Measurements from ENCODE around the gene CPNE7.
A peak's percentile ranks its signal among the peaks of the same experiment; 100 is the strongest.

Gene CPNE7

DNA sequence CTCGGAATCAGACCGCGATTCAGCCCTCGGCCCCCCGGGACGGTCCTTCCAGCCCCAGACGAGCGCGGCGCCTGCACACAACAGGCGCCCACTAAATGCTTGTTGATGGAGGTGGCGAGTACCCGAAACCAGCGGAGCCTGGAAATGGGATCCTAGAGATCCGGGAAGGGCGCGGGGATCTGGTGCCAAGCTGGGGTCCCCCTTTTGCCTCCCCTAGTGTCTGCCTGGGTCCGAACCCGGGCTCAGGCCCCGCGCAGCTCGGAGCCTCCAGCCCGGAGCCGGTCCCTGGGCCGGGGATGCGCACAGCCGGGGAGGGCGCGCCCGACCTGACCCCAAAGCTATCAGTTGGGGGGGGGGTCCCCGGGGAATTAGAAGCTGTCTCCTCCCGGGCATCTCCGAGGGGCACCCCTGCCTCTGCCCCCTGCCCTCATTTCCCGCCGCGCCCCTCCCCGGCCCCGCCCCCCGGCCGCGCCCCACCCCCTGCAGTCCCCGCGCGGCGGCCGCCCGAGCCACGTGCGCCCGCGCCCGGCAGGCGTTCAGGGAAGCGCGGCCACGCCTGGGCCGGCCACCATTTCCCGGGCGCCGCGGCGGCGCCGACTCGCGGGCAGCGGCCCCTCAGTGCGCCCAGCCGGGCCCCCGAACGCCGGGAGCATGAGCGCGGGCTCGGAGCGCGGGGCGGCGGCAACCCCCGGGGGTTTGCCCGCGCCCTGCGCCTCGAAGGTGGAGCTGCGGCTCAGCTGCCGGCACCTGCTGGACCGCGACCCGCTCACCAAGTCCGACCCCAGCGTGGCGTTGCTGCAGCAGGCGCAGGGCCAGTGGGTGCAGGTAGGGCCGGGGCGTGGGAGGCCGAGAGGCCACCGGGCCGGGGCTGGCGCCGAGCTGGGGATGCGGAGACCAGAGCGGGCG is at the start of gene CPNE7:
Gene CPNE7, plus strand, starts transcription at position 512 of the 906 bp plus-strand sequence. Its CDS starts 140 bp downstream, at position 652.
- H3K9me3 ChIP-seq (ENCODE audit: control insufficient read depth in 1 of 2, low read length in 2 of 2) = no peaks in the 10 kb centered on the region
- no peak within 1 kb of the TSS for H3K9ac ChIP-seq (ENCODE audit: low read depth in 1 of 2, low read length in 2 of 2)

GRCh38 chr16:89529097-89529496 is 46.5 kb upstream of the CPNE7 start:
- Histone ChIP-seq H3K27me3 (ENCODE audit: control insufficient read depth in 1 of 2, insufficient read depth in 2 of 2, low read length in 2 of 2) (no peaks in the 10 kb centered on the region), H3K9me3 (ENCODE audit: control insufficient read depth in 1 of 2, low read length in 2 of 2) (no peaks in the 10 kb centered on the region), H3K4me1 (ENCODE audit: control insufficient read depth in 1 of 2, insufficient read depth in 2 of 2, low read length in 2 of 2) (peaks cover 0 to 2% of the 10 kb centered on the region in 2 donors), H3K36me3 (ENCODE audit: control insufficient read depth in 1 of 2, insufficient read depth in 2 of 2, low read length in 2 of 2) (peaks cover 48 to 83% of the 10 kb centered on the region in 2 donors), H3K27ac (ENCODE audit: low read depth, low read length) (no peak overlapping the region), H3K9ac (ENCODE audit: low read depth in 1 of 2, low read length in 2 of 2) (no peak overlapping the region), H3K4me3 (ENCODE audit: low read depth in 1 of 2, low read length in 2 of 2) (no peak overlapping the region)

More for the DNA sequence above, at the start of gene CPNE7:
- Histone ChIP-seq H3K27me3 (ENCODE audit: control insufficient read depth in 1 of 2, insufficient read depth in 2 of 2, low read length in 2 of 2) (peaks cover 9 to 11% of the 10 kb centered on the region in 2 donors), H3K4me3 (ENCODE audit: low read depth in 1 of 2, low read length in 2 of 2) (peak within 1 kb of the TSS; percentile 15 to 32), H3K4me1 (ENCODE audit: control insufficient read depth in 1 of 2, insufficient read depth in 2 of 2, low read length in 2 of 2) (peaks cover 11 to 24% of the 10 kb centered on the region in 2 donors), H3K36me3 (ENCODE audit: control insufficient read depth in 1 of 2, insufficient read depth in 2 of 2, low read length in 2 of 2) (no peaks in the 10 kb centered on the region), H3K27ac (ENCODE audit: low read depth, low read length) (no peak within 1 kb of the TSS)

GRCh38 chr16:89530401-89531381 is 44.9 kb upstream of the CPNE7 start:
- no peak overlapping the region for H3K9ac ChIP-seq (ENCODE audit: low read depth in 1 of 2, low read length in 2 of 2)
- H3K9me3 ChIP-seq (ENCODE audit: control insufficient read depth in 1 of 2, low read length in 2 of 2) = no peaks in the 10 kb centered on the region
- H3K4me3 ChIP-seq (ENCODE audit: low read depth in 1 of 2, low read length in 2 of 2) = no peak overlapping the region
- H3K27me3 ChIP-seq (ENCODE audit: control insufficient read depth in 1 of 2, insufficient read depth in 2 of 2, low read length in 2 of 2) = no peaks in the 10 kb centered on the region
- H3K4me1 ChIP-seq (ENCODE audit: control insufficient read depth in 1 of 2, insufficient read depth in 2 of 2, low read length in 2 of 2) = peaks cover 16 to 17% of the 10 kb centered on the region in 2 donors
- no peak overlapping the region for H3K27ac ChIP-seq (ENCODE audit: low read depth, low read length)
- peaks cover 51 to 82% of the 10 kb centered on the region in 2 donors for H3K36me3 ChIP-seq (ENCODE audit: control insufficient read depth in 1 of 2, insufficient read depth in 2 of 2, low read length in 2 of 2)

DNA sequence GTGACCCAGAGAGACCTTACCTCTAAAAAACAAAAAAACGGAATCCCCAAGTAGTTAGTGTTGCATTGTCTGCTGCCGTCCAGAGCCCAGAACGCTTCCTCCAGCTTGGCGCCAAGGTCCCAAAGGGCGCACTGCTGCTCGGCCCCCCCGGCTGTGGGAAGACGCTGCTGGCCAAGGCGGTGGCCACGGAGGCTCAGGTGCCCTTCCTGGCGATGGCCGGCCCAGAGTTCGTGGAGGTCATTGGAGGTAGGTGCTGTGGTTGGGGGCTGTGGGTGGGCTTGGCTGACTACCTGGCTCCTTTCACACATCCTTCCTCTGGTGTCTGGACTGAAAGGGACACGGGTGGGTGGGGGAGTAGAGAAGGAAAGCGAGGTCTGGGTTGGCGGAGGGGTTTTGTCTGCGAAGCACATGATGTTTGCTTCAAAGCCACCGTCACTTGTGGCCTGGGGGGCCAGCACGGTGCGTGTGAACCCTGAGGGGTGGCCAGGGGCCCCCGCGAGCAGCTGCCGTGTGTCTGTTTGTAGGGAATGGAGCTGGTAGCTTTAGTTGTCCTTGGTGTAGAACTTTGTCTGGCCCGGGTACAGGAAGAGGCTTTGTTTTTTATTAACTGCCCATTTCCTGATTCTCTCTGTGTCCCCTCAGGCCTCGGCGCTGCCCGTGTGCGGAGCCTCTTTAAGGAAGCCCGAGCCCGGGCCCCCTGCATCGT is 43.6 kb upstream of the CPNE7 start:
- Histone ChIP-seq H3K9me3 (ENCODE audit: control insufficient read depth in 1 of 2, low read length in 2 of 2) (no peaks in the 10 kb centered on the region), H3K27me3 (ENCODE audit: control insufficient read depth in 1 of 2, insufficient read depth in 2 of 2, low read length in 2 of 2) (no peaks in the 10 kb centered on the region), H3K4me3 (ENCODE audit: low read depth in 1 of 2, low read length in 2 of 2) (no peak overlapping the region), H3K36me3 (ENCODE audit: control insufficient read depth in 1 of 2, insufficient read depth in 2 of 2, low read length in 2 of 2) (peaks cover 43 to 74% of the 10 kb centered on the region in 2 donors), H3K27ac (ENCODE audit: low read depth, low read length) (no peak overlapping the region), H3K9ac (ENCODE audit: low read depth in 1 of 2, low read length in 2 of 2) (no peak overlapping the region), H3K4me1 (ENCODE audit: control insufficient read depth in 1 of 2, insufficient read depth in 2 of 2, low read length in 2 of 2) (peaks cover 22 to 25% of the 10 kb centered on the region in 2 donors)

GRCh38 chr16:89534252-89534756 is 41.3 kb upstream of the CPNE7 start:
- H3K9ac ChIP-seq (ENCODE audit: low read depth in 1 of 2, low read length in 2 of 2) = peak overlapping the region; percentile 13 to 28
- no peaks in the 10 kb centered on the region for H3K27me3 ChIP-seq (ENCODE audit: control insufficient read depth in 1 of 2, insufficient read depth in 2 of 2, low read length in 2 of 2)
- H3K4me1 ChIP-seq (ENCODE audit: control insufficient read depth in 1 of 2, insufficient read depth in 2 of 2, low read length in 2 of 2) = peaks cover 23 to 25% of the 10 kb centered on the region in 2 donors
- no peaks in the 10 kb centered on the region for H3K9me3 ChIP-seq (ENCODE audit: control insufficient read depth in 1 of 2, low read length in 2 of 2)
- no peak overlapping the region for H3K27ac ChIP-seq (ENCODE audit: low read depth, low read length)
- peak overlapping the region; percentile 1 to 25 for H3K4me3 ChIP-seq (ENCODE audit: low read depth in 1 of 2, low read length in 2 of 2)
- H3K36me3 ChIP-seq (ENCODE audit: control insufficient read depth in 1 of 2, insufficient read depth in 2 of 2, low read length in 2 of 2) = peaks cover 51 to 76% of the 10 kb centered on the region in 2 donors

GRCh38 chr16:89536371-89536770 is 39.2 kb upstream of the CPNE7 start:
- Histone ChIP-seq H3K27me3 (ENCODE audit: control insufficient read depth in 1 of 2, insufficient read depth in 2 of 2, low read length in 2 of 2) (no peaks in the 10 kb centered on the region), H3K27ac (ENCODE audit: low read depth, low read length) (peak overlapping the region; percentile 55), H3K9me3 (ENCODE audit: control insufficient read depth in 1 of 2, low read length in 2 of 2) (no peaks in the 10 kb centered on the region), H3K4me3 (ENCODE audit: low read depth in 1 of 2, low read length in 2 of 2) (no peak overlapping the region), H3K36me3 (ENCODE audit: control insufficient read depth in 1 of 2, insufficient read depth in 2 of 2, low read length in 2 of 2) (peaks cover 39 to 64% of the 10 kb centered on the region in 2 donors), H3K9ac (ENCODE audit: low read depth in 1 of 2, low read length in 2 of 2) (peak overlapping the region in 1 of 2 donors; percentile 42), H3K4me1 (ENCODE audit: control insufficient read depth in 1 of 2, insufficient read depth in 2 of 2, low read length in 2 of 2) (peaks cover 23 to 25% of the 10 kb centered on the region in 2 donors)

GRCh38 chr16:89536886-89537548 is 38.5 kb upstream of the CPNE7 start:
- Histone ChIP-seq H3K4me1 (ENCODE audit: control insufficient read depth in 1 of 2, insufficient read depth in 2 of 2, low read length in 2 of 2) (peaks cover 23 to 25% of the 10 kb centered on the region in 2 donors), H3K9me3 (ENCODE audit: control insufficient read depth in 1 of 2, low read length in 2 of 2) (no peaks in the 10 kb centered on the region), H3K27me3 (ENCODE audit: control insufficient read depth in 1 of 2, insufficient read depth in 2 of 2, low read length in 2 of 2) (no peaks in the 10 kb centered on the region), H3K4me3 (ENCODE audit: low read depth in 1 of 2, low read length in 2 of 2) (no peak overlapping the region), H3K36me3 (ENCODE audit: control insufficient read depth in 1 of 2, insufficient read depth in 2 of 2, low read length in 2 of 2) (peaks cover 35 to 62% of the 10 kb centered on the region in 2 donors), H3K27ac (ENCODE audit: low read depth, low read length) (peak overlapping the region; percentile 55), H3K9ac (ENCODE audit: low read depth in 1 of 2, low read length in 2 of 2) (peak overlapping the region; percentile 7 to 42)

- Histone ChIP-seq H3K36me3 (ENCODE audit: control insufficient read depth in 1 of 2, insufficient read depth in 2 of 2, low read length in 2 of 2) (peaks cover 34 to 57% of the 10 kb centered on the region in 2 donors), H3K4me1 (ENCODE audit: control insufficient read depth in 1 of 2, insufficient read depth in 2 of 2, low read length in 2 of 2) (peaks cover 23 to 25% of the 10 kb centered on the region in 2 donors), H3K27ac (ENCODE audit: low read depth, low read length) (no peak overlapping the region), H3K27me3 (ENCODE audit: control insufficient read depth in 1 of 2, insufficient read depth in 2 of 2, low read length in 2 of 2) (no peaks in the 10 kb centered on the region), H3K4me3 (ENCODE audit: low read depth in 1 of 2, low read length in 2 of 2) (no peak overlapping the region), H3K9ac (ENCODE audit: low read depth in 1 of 2, low read length in 2 of 2) (no peak overlapping the region), H3K9me3 (ENCODE audit: control insufficient read depth in 1 of 2, low read length in 2 of 2) (no peaks in the 10 kb centered on the region)
Measured at GRCh38 chr16:89537549-89537925, 38.0 kb upstream of the CPNE7 start.

DNA sequence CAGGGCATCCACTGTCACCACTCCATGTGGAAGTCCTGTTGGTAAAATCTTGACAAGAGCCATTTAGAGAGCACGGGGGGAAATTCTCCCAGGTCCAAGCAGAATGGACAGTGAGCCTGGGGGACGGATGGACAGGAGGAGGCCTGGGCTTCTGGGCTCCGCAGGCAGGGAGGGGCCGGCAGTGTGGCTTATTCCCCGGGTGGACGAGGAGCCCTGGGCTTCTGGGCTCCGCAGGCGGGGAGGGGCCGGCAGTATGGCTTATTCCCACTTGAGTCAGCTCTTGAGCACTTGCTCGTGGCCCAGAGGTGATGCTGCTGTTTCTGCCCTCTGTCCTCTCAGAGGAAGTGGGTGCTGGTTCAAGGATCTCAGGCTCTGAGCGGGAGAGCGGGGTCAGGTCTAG is 37.3 kb upstream of the CPNE7 start:
- no peak overlapping the region for H3K27ac ChIP-seq (ENCODE audit: low read depth, low read length)
- no peak overlapping the region for H3K4me3 ChIP-seq (ENCODE audit: low read depth in 1 of 2, low read length in 2 of 2)
- H3K27me3 ChIP-seq (ENCODE audit: control insufficient read depth in 1 of 2, insufficient read depth in 2 of 2, low read length in 2 of 2) = no peaks in the 10 kb centered on the region
- no peaks in the 10 kb centered on the region for H3K9me3 ChIP-seq (ENCODE audit: control insufficient read depth in 1 of 2, low read length in 2 of 2)
- peaks cover 23 to 25% of the 10 kb centered on the region in 2 donors for H3K4me1 ChIP-seq (ENCODE audit: control insufficient read depth in 1 of 2, insufficient read depth in 2 of 2, low read length in 2 of 2)
- no peak overlapping the region for H3K9ac ChIP-seq (ENCODE audit: low read depth in 1 of 2, low read length in 2 of 2)
- H3K36me3 ChIP-seq (ENCODE audit: control insufficient read depth in 1 of 2, insufficient read depth in 2 of 2, low read length in 2 of 2) = peaks cover 34 to 55% of the 10 kb centered on the region in 2 donors
